Measurements from ENCODE around the gene HELQ. TPM values are rescaled to one million over a fixed set of nuclear protein-coding genes. Genes with fewer than 3 reads are reported as not detected.

Gene HELQ
- total and polyA plus RNA-seq, 9 of the 15 experiments (the other 6 are each of a cell fraction or from before 2014, with no cell fraction given): 3.5 to 15.2 (median 11.9) TPM

DNA sequence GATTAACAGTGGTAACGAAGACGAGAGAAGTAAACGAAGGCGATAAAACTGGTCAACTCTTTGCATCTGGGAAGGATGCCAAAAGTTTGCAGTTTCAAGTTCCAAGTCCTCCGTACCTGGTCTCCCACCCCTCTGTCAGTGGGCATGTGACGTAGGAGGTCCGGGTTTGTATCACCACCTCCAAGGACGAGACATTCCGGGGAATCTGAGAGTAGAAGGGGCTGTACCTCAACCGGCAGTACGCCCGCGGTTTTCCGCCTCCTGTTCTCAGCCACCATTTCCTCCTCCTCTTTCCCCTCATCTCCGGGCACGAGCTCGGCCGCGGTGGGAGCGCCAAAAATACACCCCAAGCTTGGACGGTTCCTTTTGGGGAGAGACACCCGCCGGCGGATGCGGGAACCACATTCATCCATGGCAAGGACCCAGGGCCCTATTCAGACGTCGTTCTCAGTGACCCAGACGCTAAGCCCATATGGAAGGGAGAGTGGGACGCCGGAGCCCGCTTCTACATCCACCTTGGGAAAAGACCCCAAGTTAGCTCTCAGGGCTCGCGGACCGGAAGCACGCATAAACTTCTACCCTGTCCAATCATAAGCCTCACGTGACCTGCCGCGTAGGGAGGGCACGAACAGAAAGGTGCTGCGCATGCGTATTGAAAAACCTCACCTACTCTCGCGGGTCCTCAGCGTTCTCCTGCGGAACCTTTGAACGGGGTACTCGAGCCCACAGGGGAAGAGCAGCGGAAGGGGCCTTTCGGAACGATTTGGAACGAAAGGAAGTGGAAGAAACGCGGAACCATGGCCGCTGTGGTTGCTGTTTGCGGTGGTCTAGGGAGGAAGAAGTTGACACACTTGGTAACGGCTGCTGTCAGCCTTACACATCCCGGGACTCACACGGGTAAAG, at the start of gene HELQ, which contains the start of gene MRPS18C (continued):
- TF ChIP-seq, protein P1, sequence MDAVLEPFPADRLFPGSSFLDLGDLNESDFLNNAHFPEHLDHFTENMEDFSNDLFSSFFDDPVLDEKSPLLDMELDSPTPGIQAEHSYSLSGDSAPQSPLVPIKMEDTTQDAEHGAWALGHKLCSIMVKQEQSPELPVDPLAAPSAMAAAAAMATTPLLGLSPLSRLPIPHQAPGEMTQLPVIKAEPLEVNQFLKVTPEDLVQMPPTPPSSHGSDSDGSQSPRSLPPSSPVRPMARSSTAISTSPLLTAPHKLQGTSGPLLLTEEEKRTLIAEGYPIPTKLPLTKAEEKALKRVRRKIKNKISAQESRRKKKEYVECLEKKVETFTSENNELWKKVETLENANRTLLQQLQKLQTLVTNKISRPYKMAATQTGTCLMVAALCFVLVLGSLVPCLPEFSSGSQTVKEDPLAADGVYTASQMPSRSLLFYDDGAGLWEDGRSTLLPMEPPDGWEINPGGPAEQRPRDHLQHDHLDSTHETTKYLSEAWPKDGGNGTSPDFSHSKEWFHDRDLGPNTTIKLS (IDR thresholded peaks at IDR 0.05; ENCODE audit: borderline replicate concordance, low read depth): peak; percentile 89
- TF ChIP-seq SMARCE1 (IDR thresholded peaks at IDR 0.05): no peak
- no peak for TF ChIP-seq CBX2 (IDR thresholded peaks at IDR 0.05; ENCODE audit: insufficient read depth, low read length, poor library complexity, severe bottlenecking)
- TF ChIP-seq ETV1 (tag; conservative IDR thresholded peaks at IDR 0.05; ENCODE audit: low read depth): peak; percentile 92
- TF ChIP-seq ASH1L (IDR thresholded peaks at IDR 0.05; ENCODE audit: borderline replicate concordance, low read depth, partially characterized antibody): peak; percentile 36
- no peak for TF ChIP-seq ZNF79 (CRISPR knock-in tag; IDR thresholded peaks at IDR 0.05; ENCODE audit: low read depth)
- TF ChIP-seq POLR2AphosphoS5 (IDR thresholded peaks at IDR 0.05; ENCODE audit: control insufficient read depth, insufficient read depth, low read depth, low read length): peak; percentile 94
- no peak for TF ChIP-seq SNRNP70 (optimal IDR thresholded peaks at IDR 0.05; ENCODE audit: low read depth, low read length)
- TF ChIP-seq MYNN (IDR thresholded peaks at IDR 0.05): peak; percentile 67
- TF ChIP-seq MYNN (CRISPR knock-in tag; IDR thresholded peaks at IDR 0.05): no peak
- no peak for TF ChIP-seq SMAD4 (CRISPR knock-in tag; conservative IDR thresholded peaks at IDR 0.05)
- TF ChIP-seq KLF13 (tag; IDR thresholded peaks at IDR 0.05; ENCODE audit: borderline replicate concordance, low read depth): 0 out of 2 replicates have a peak, but pooled peaks have one; percentile 61
- no peak for TF ChIP-seq ZNF282 (CRISPR knock-in tag; IDR thresholded peaks at IDR 0.05)
- no peak for TF ChIP-seq ZNF589 (CRISPR knock-in tag; IDR thresholded peaks at IDR 0.05; ENCODE audit: low read depth)
- peak; percentile 59 to 92 for TF ChIP-seq MAZ (CRISPR knock-in tag; conservative IDR thresholded peaks at IDR 0.05 in 1 of 2, IDR thresholded peaks at IDR 0.05 in 1 of 2)
- TF ChIP-seq TAF7 (tag; IDR thresholded peaks at IDR 0.05): peak; percentile 85
- TF ChIP-seq ZNF668 (CRISPR knock-in tag; IDR thresholded peaks at IDR 0.05): no peak
- TF ChIP-seq MCM2 (IDR thresholded peaks at IDR 0.05; ENCODE audit: low read depth): no peak
- TF ChIP-seq, protein P2, sequence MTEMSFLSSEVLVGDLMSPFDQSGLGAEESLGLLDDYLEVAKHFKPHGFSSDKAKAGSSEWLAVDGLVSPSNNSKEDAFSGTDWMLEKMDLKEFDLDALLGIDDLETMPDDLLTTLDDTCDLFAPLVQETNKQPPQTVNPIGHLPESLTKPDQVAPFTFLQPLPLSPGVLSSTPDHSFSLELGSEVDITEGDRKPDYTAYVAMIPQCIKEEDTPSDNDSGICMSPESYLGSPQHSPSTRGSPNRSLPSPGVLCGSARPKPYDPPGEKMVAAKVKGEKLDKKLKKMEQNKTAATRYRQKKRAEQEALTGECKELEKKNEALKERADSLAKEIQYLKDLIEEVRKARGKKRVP (CRISPR knock-in tag; IDR thresholded peaks at IDR 0.05): no peak
- TF ChIP-seq ZNF57 (CRISPR knock-in tag; IDR thresholded peaks at IDR 0.05): no peak
- TF ChIP-seq ZNF133 (CRISPR knock-in tag; IDR thresholded peaks at IDR 0.05): no peak
- TF ChIP-seq NFIX (CRISPR knock-in tag; IDR thresholded peaks at IDR 0.05; ENCODE audit: low read depth): no peak
- TF ChIP-seq, protein P3, sequence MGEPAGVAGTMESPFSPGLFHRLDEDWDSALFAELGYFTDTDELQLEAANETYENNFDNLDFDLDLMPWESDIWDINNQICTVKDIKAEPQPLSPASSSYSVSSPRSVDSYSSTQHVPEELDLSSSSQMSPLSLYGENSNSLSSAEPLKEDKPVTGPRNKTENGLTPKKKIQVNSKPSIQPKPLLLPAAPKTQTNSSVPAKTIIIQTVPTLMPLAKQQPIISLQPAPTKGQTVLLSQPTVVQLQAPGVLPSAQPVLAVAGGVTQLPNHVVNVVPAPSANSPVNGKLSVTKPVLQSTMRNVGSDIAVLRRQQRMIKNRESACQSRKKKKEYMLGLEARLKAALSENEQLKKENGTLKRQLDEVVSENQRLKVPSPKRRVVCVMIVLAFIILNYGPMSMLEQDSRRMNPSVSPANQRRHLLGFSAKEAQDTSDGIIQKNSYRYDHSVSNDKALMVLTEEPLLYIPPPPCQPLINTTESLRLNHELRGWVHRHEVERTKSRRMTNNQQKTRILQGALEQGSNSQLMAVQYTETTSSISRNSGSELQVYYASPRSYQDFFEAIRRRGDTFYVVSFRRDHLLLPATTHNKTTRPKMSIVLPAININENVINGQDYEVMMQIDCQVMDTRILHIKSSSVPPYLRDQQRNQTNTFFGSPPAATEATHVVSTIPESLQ (CRISPR knock-in tag; IDR thresholded peaks at IDR 0.05): 0 out of 2 replicates have a peak, but pooled peaks have one; percentile 62
- TF ChIP-seq XRCC3 (IDR thresholded peaks at IDR 0.05): no peak
- peak; percentile 96 for TF ChIP-seq POLR2A (conservative IDR thresholded peaks at IDR 0.05)

Data from K562 (cell line).